H9 (cell line): ENCODE results near the gene OR4C5. TPM values are rescaled to one million over a fixed set of nuclear protein-coding genes. Genes with fewer than 3 reads are reported as not detected.
"Not testable (repeated sequence)": the region's sequence is repeated elsewhere in the genome, so short reads cannot be mapped to it uniquely, and the experiment has no call there.

Experiments
- DNase-seq: peaks from one replicate; pipeline ENCODE4 v3.0.0-alpha.2; 2017
- H2AFZ ChIP-seq: one replicate; pipeline ENCODE4 v1.6.1; 2013; ENCODE audit warnings: mild to moderate bottlenecking, low read length, control low read depth, moderate library complexity
- H2AK5ac ChIP-seq: 2 replicates; pipeline ENCODE4 v1.6.1; 2013; ENCODE audit warnings: low read length, control low read depth, mixed read lengths; ENCODE audit not compliant: insufficient read length
- H2BK120ac ChIP-seq: one replicate; pipeline ENCODE4 v1.6.1; 2013; ENCODE audit warnings: low read depth, mild to moderate bottlenecking, low read length, control low read depth, inconsistent platforms; ENCODE audit not compliant: poor library complexity, severe bottlenecking
- H2BK12ac ChIP-seq: 2 replicates; pipeline ENCODE4 v1.6.1; 2013; ENCODE audit warnings: low read length, control low read depth, mixed read lengths, low read depth; ENCODE audit not compliant: insufficient read length
- H2BK15ac ChIP-seq: 2 replicates; pipeline ENCODE4 v1.6.1; 2013; ENCODE audit warnings: low read depth, low read length, control low read depth
- H2BK20ac ChIP-seq: one replicate; pipeline ENCODE4 v1.6.1; 2013; ENCODE audit warnings: low read depth, mild to moderate bottlenecking, low read length, control low read depth, inconsistent platforms; ENCODE audit not compliant: poor library complexity, severe bottlenecking
- H2BK5ac ChIP-seq: 2 replicates; pipeline ENCODE4 v1.6.1; 2013; ENCODE audit warnings: low read length, control low read depth, mixed read lengths; ENCODE audit not compliant: insufficient read length
- H3K14ac ChIP-seq: 2 replicates; pipeline ENCODE4 v1.6.1; 2013; ENCODE audit warnings: low read length, control low read depth; ENCODE audit not compliant: insufficient read depth
- H3K18ac ChIP-seq: 2 replicates; pipeline ENCODE4 v1.6.1; 2013; ENCODE audit warnings: low read depth, mild to moderate bottlenecking, mixed read lengths, low read length, control low read depth; ENCODE audit not compliant: insufficient read length
- H3K23ac ChIP-seq: 2 replicates; pipeline ENCODE4 v1.6.1; 2013; ENCODE audit warnings: low read length, control low read depth, mixed read lengths, low read depth; ENCODE audit not compliant: insufficient read length
- H3K23me2 ChIP-seq: 2 replicates; pipeline ENCODE4 v1.6.1; 2013; ENCODE audit warnings: low read depth, mild to moderate bottlenecking, mixed read lengths, low read length, control low read depth; ENCODE audit not compliant: insufficient read length, poor library complexity, severe bottlenecking
- H3K27ac ChIP-seq: 2 replicates; pipeline ENCODE4 v1.5.1; 2013; ENCODE audit warnings: low read length, control low read depth, mixed read lengths, low read depth; ENCODE audit not compliant: insufficient read length
- H3K27me3 ChIP-seq: 2 replicates; pipeline ENCODE4 v1.6.1; 2013; ENCODE audit warnings: low read length, control low read depth, inconsistent platforms; ENCODE audit not compliant: insufficient read depth
- H3K4ac ChIP-seq: 2 replicates; pipeline ENCODE4 v1.6.1; 2013; ENCODE audit warnings: low read depth, mild to moderate bottlenecking, control low read depth, inconsistent platforms, low read length, moderate library complexity
- H3K4me1 ChIP-seq: 2 replicates; pipeline ENCODE4 v1.6.1; 2013; ENCODE audit warnings: low read length, control low read depth, inconsistent platforms; ENCODE audit not compliant: insufficient read depth
- H3K4me2 ChIP-seq: 2 replicates; pipeline ENCODE4 v1.6.1; 2013; ENCODE audit warnings: low read length, control low read depth, mixed read lengths; ENCODE audit not compliant: insufficient read length, insufficient read depth
- H3K56ac ChIP-seq: 2 replicates; pipeline ENCODE4 v1.6.1; 2013; ENCODE audit warnings: low read depth, mild to moderate bottlenecking, mixed read lengths, low read length, control low read depth; ENCODE audit not compliant: insufficient read length
- H3K79me1 ChIP-seq: 2 replicates; pipeline ENCODE4 v1.6.1; 2013; ENCODE audit warnings: low read depth, mild to moderate bottlenecking, moderate library complexity, low read length, control low read depth, inconsistent platforms; ENCODE audit not compliant: insufficient read depth, poor library complexity, severe bottlenecking
- H3K79me2 ChIP-seq: 2 replicates; pipeline ENCODE4 v1.6.1; 2013; ENCODE audit warnings: low read length, control low read depth, inconsistent platforms; ENCODE audit not compliant: insufficient read depth
- H3K9ac ChIP-seq: 2 replicates; pipeline ENCODE4 v1.6.1; 2013; ENCODE audit warnings: low read length, control low read depth, mixed read lengths; ENCODE audit not compliant: insufficient read length; ENCODE audit errors: extremely low read depth
- H3K9me3 ChIP-seq: one replicate; pipeline ENCODE4 v1.6.1; 2013; ENCODE audit warnings: low read depth, low read length, inconsistent platforms; ENCODE audit not compliant: control insufficient read depth
- H3T11ph ChIP-seq: one replicate; pipeline ENCODE4 v1.6.1; 2013; ENCODE audit warnings: mild to moderate bottlenecking, low read length, control low read depth, inconsistent platforms
- H4K20me1 ChIP-seq: one replicate; pipeline ENCODE4 v1.6.1; 2013; ENCODE audit not compliant: control insufficient read depth, insufficient read length, insufficient read depth
- H4K5ac ChIP-seq: 2 replicates; pipeline ENCODE4 v1.6.1; 2013; ENCODE audit warnings: low read depth, mild to moderate bottlenecking, mixed read lengths, low read length, control low read depth; ENCODE audit not compliant: insufficient read length
- H4K8ac ChIP-seq: replicated peaks from 2 replicates; pipeline ENCODE4 v1.6.1; 2013; ENCODE audit warnings: low read length, control low read depth, mixed read lengths, low read depth; ENCODE audit not compliant: insufficient read length
- H4K91ac ChIP-seq: 2 replicates; pipeline ENCODE4 v1.6.1; 2013; ENCODE audit warnings: low read depth, mild to moderate bottlenecking, moderate library complexity, mixed read lengths, low read length, control low read depth; ENCODE audit not compliant: insufficient read length
- H3K27ac Mint-ChIP-seq, 3 experiments: 2 replicates in 2 of 3; 3 replicates in 1 of 3; pipeline ENCODE4 v1.8.0; 2020 to 2021; ENCODE audit warnings: mixed read lengths in 3 of 3, mild to moderate bottlenecking in 1 of 3, moderate library complexity in 1 of 3
- H3K27me3 Mint-ChIP-seq: 2 replicates; pipeline ENCODE4 v1.8.0; 2021; ENCODE audit warnings: low read depth, mild to moderate bottlenecking, moderate library complexity, mixed read lengths
- H3K36me3 Mint-ChIP-seq, 3 experiments: 2 replicates in 2 of 3; 3 replicates in 1 of 3; pipeline ENCODE4 v1.8.0; 2020 to 2021; ENCODE audit warnings: low read depth in 3 of 3, mixed read lengths in 3 of 3; ENCODE audit not compliant: insufficient read depth in 1 of 3
- H3K4me1 Mint-ChIP-seq, 2 experiments: 2 replicates each; pipeline ENCODE4 v1.8.0; 2020; ENCODE audit warnings: mixed read lengths in 2 of 2
- H3K4me3 Mint-ChIP-seq, 2 experiments: 2 replicates in 1 of 2; 3 replicates in 1 of 2; pipeline ENCODE4 v1.8.0; 2020 to 2021; ENCODE audit warnings: mild to moderate bottlenecking in 2 of 2, mixed read lengths in 2 of 2, moderate library complexity in 1 of 2
- H3K9me3 Mint-ChIP-seq, 2 experiments: 2 replicates in 1 of 2; 3 replicates in 1 of 2; pipeline ENCODE4 v1.8.0; 2020; ENCODE audit warnings: mild to moderate bottlenecking in 2 of 2, mixed read lengths in 2 of 2, moderate library complexity in 1 of 2
- WGBS: extraction: QIAGEN DNeasy Blood & Tissue Kit; methylation state at CpG from one replicate; pipeline ENCODE4 v1.1.7; 2013; ENCODE audit warnings: missing lambda C conversion rate, low lambda C conversion rate, mixed read lengths; ENCODE audit not compliant: insufficient read length; ENCODE audit errors: extremely low coverage; 5-methylcytosine and 5-hydroxymethylcytosine counted together
- total RNA-seq: library from RNA; stranded (reverse); gene quantifications from 2 replicates; pipeline ENCODE4 v1.2.1, GENCODE V29; 2021
- TF ChIP-seq, protein P1 (sequence below): fragments of 200-600 bp; sonication (generic); conservative IDR thresholded peaks from 3 replicates; pipeline ENCODE4 v1.8.0; 2021; ENCODE audit warnings: antibody characterized with exemption, mild to moderate bottlenecking

The OR4C5 gene
- total RNA-seq, 1 experiment from 2014 or later: not detected

DNA sequence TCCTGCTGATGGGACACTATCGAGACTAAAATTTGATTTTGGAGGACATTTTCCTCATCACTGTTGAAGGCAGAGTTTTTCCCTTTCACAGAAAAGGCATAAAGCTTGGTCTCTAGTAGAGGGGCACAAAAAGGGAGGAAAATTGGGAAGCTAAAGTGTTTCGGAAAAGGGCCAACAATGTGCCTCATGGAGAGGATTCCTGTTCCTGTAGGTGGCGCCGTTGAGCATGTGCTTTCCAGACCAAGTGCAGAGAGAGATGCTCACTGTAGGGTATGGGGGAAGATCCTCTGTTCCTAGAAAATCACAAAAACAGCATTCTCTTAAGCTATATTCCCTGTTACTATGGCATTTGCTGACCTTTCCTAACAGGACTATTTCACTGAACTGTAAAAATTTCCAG is 18.4 kb upstream of the OR4C5 start:
- Histone ChIP-seq H3K79me2 (no peaks in the 10 kb centered on the region), H3K4me2 (no peak overlapping the region), H3K4me1 (no peaks in the 10 kb centered on the region), H3K56ac (no peak overlapping the region), H3K18ac (no peak overlapping the region), H4K8ac (no peak overlapping the region), H3K23me2 (no peaks in the 10 kb centered on the region), H3K9ac (no peak overlapping the region), H4K91ac (no peak overlapping the region), H3K79me1 (no peaks in the 10 kb centered on the region), H2BK20ac (no peak overlapping the region), H4K5ac (no peak overlapping the region), H2AFZ (no peak overlapping the region), H3K9me3 (peaks cover 45% of the 10 kb centered on the region), H2BK5ac (no peak overlapping the region), H4K20me1 (no peaks in the 10 kb centered on the region), H2BK15ac (no peak overlapping the region), H2BK120ac (no peak overlapping the region), H2BK12ac (no peak overlapping the region), H3K27me3 (no peaks in the 10 kb centered on the region), H3K14ac (no peak overlapping the region), H2AK5ac (no peak overlapping the region), H3K4ac (no peak overlapping the region), H3K23ac (no peak overlapping the region), H3K27ac (no peak overlapping the region), H3T11ph (no peak overlapping the region)
- DNase-seq: no peak
- TF ChIP-seq, protein P1, sequence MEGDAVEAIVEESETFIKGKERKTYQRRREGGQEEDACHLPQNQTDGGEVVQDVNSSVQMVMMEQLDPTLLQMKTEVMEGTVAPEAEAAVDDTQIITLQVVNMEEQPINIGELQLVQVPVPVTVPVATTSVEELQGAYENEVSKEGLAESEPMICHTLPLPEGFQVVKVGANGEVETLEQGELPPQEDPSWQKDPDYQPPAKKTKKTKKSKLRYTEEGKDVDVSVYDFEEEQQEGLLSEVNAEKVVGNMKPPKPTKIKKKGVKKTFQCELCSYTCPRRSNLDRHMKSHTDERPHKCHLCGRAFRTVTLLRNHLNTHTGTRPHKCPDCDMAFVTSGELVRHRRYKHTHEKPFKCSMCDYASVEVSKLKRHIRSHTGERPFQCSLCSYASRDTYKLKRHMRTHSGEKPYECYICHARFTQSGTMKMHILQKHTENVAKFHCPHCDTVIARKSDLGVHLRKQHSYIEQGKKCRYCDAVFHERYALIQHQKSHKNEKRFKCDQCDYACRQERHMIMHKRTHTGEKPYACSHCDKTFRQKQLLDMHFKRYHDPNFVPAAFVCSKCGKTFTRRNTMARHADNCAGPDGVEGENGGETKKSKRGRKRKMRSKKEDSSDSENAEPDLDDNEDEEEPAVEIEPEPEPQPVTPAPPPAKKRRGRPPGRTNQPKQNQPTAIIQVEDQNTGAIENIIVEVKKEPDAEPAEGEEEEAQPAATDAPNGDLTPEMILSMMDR: peak; percentile 38; the same call in 2 of the 3 replicates
- WGBS: no CpG with 5 or more reads among the region's 4 CpGs
- Mint-ChIP-seq H3K36me3 (peaks cover 0 to 35% (median 2%) of the 10 kb centered on the region in 3 experiments; a peak in 4 of 7 replicates), H3K9me3 (peaks cover 77 to 80% of the 10 kb centered on the region in 2 experiments), H3K4me1 (no peaks in the 10 kb centered on the region), H3K27me3 (no peaks in the 10 kb centered on the region), H3K27ac (no peak overlapping the region), H3K4me3 (no peak overlapping the region)

DNA sequence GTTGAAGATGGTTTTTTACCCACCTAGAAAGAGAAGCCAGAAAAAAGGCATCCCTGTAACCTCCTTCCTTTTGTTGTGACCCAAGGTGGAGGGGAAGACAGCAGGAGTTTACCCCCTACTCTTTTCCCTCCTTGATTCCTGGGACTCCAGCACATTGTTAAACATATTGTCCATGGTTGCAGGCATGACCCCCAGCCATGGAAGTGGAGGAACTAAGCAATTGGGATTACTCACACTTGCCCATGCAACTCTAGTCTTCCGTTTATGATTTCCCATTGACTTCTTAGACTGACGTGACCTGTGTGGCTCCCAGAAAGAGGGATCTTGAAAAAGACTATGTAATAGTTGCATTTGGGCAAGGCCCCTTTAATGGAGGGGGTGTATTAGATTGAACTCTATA is 17.9 kb upstream of the OR4C5 start:
- not testable (repeated sequence) for H2AFZ ChIP-seq, H2BK120ac ChIP-seq, H3K4me3 Mint-ChIP-seq, H4K91ac ChIP-seq, H3K23ac ChIP-seq, H3K27ac ChIP-seq, H4K8ac ChIP-seq, H3K4me2 ChIP-seq, H4K5ac ChIP-seq, H3K56ac ChIP-seq, H2BK5ac ChIP-seq, H3K27me3 Mint-ChIP-seq, H3K4me1 ChIP-seq, DNase-seq, H2BK20ac ChIP-seq, H2BK12ac ChIP-seq, H4K20me1 ChIP-seq, H3K14ac ChIP-seq, H3T11ph ChIP-seq, H3K9ac ChIP-seq, H3K18ac ChIP-seq, H3K27me3 ChIP-seq, H3K79me1 ChIP-seq, H3K4me1 Mint-ChIP-seq, H3K79me2 ChIP-seq, H3K27ac Mint-ChIP-seq, H2AK5ac ChIP-seq, H3K4ac ChIP-seq, H2BK15ac ChIP-seq, H3K23me2 ChIP-seq
- H3K9me3 ChIP-seq: peaks cover 50% of the 10 kb centered on the region
- Mint-ChIP-seq H3K36me3 (peaks cover 0 to 32% (median 5%) of the 10 kb centered on the region in 3 experiments; a peak in 4 of 7 replicates), H3K9me3 (peaks cover 77 to 80% of the 10 kb centered on the region in 2 experiments)
- WGBS: no CpG with 5 or more reads among the region's 2 CpGs
